ACC112 (cell line): ENCODE data around the gene IER5L.

Experiments
- H2AFZ ChIP-seq: fragments of 200-600 bp; sonication (generic); one replicate; pipeline ENCODE4 v1.6.0; 2017; ENCODE audit warnings: antibody characterized with exemption, low read length; ENCODE audit not compliant: unreplicated experiment
- H3K27ac ChIP-seq: fragments of 200-600 bp; sonication (generic); 2 replicates; pipeline ENCODE4 v1.5.1; 2014; ENCODE audit warnings: low read depth, mild to moderate bottlenecking, antibody characterized with exemption, low read length, moderate library complexity
- H3K27me3 ChIP-seq: fragments of 200-600 bp; sonication (generic); 2 replicates; pipeline ENCODE4 v1.6.1; 2014; ENCODE audit warnings: mild to moderate bottlenecking, antibody characterized with exemption, low read length, moderate library complexity, mixed read lengths; ENCODE audit not compliant: insufficient read depth
- H3K36me3 ChIP-seq: fragments of 200-600 bp; sonication (generic); 2 replicates; pipeline ENCODE4 v1.6.1; 2016; ENCODE audit warnings: mild to moderate bottlenecking, antibody characterized with exemption, low read length, moderate library complexity, mixed read lengths; ENCODE audit not compliant: insufficient read depth
- H3K4me1 ChIP-seq: fragments of 200-600 bp; sonication (generic); one replicate; pipeline ENCODE4 v1.6.1; 2016; ENCODE audit warnings: low read length, mixed read lengths; ENCODE audit not compliant: insufficient read depth, unreplicated experiment, control insufficient read depth
- H3K4me3 ChIP-seq: fragments of 200-600 bp; sonication (generic); 2 replicates; pipeline ENCODE4 v1.5.1; 2014; ENCODE audit warnings: mild to moderate bottlenecking, low read depth, low read length
- H3K79me2 ChIP-seq: fragments of 200-600 bp; sonication (generic); one replicate; pipeline ENCODE4 v1.6.0; 2016; ENCODE audit warnings: low read length; ENCODE audit not compliant: control insufficient read depth, unreplicated experiment, insufficient read depth

The IER5L gene

DNA sequence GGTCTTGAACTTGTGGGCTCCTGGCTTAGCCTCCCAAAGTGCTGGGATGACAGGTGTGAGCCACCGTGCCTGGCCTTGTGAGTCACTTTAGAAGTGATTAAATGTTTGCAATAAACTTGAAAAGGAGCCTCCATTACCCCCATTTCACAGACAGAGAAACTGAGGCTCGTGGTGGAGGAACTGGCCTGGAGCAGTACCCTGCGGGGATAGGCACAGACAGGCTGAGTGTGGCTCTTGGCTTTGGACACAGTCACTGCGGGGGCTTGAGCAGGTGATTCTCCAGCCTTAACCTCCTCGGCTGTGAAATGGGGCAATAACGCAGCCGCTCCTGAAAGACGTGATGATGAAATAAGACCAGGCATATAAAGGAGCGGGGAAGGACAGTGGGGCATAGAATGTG, 40.9 kb upstream of the IER5L start:
- Histone ChIP-seq H2AFZ (no peak overlapping the region), H3K36me3 (no peaks in the 10 kb centered on the region), H3K4me1 (no peaks in the 10 kb centered on the region), H3K27me3 (no peaks in the 10 kb centered on the region), H3K27ac (no peak overlapping the region), H3K4me3 (no peak overlapping the region), H3K79me2 (no peaks in the 10 kb centered on the region)

DNA sequence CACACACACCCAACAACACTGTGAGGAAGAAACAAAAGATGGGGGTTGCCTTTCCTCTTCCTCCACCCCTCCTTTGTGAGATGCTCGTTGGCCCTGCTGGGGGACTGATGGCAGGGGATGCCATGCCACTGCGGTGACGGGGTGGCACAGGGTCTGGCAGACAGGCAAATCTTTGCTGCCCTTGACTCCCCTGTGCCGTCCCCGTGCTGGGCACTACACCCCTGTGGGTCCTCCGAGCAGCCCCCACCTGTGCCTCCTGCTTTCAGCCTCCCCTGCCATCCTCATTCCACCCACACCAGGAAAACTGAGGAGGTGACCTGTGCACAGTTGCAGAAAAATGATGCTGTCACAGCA, 40.2 kb upstream of the IER5L start:
- H3K4me3 ChIP-seq, result no peak overlapping the region
- H3K36me3 ChIP-seq, result no peaks in the 10 kb centered on the region
- H2AFZ ChIP-seq, result no peak overlapping the region
- H3K4me1 ChIP-seq, result no peaks in the 10 kb centered on the region
- H3K27me3 ChIP-seq, result no peaks in the 10 kb centered on the region
- no peaks in the 10 kb centered on the region for H3K79me2 ChIP-seq
- H3K27ac ChIP-seq, result no peak overlapping the region

DNA sequence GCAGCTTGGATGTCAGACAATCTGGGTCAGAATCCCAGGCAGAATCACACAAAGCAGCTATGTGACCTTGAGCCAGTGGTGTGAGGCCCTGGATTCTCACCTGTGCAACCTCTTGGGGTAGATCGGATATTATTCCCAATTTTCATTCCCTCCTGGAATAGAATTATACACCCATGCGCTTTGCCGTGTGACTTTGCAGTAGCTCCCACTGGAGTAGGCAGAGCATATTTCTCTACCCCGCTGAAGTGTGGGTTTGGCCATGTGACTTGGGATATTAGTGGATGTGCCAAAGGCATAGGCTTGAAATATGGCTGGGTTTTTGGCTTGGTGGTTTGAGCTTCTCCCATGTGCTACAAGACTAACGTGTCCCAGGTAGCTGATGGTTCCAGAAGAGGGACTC, 35.5 kb upstream of the IER5L start:
- no peak overlapping the region for H3K4me3 ChIP-seq
- H3K79me2 ChIP-seq, result no peaks in the 10 kb centered on the region
- no peak overlapping the region for H2AFZ ChIP-seq
- no peaks in the 10 kb centered on the region for H3K36me3 ChIP-seq
- no peaks in the 10 kb centered on the region for H3K27me3 ChIP-seq
- no peak overlapping the region for H3K27ac ChIP-seq
- no peaks in the 10 kb centered on the region for H3K4me1 ChIP-seq

DNA sequence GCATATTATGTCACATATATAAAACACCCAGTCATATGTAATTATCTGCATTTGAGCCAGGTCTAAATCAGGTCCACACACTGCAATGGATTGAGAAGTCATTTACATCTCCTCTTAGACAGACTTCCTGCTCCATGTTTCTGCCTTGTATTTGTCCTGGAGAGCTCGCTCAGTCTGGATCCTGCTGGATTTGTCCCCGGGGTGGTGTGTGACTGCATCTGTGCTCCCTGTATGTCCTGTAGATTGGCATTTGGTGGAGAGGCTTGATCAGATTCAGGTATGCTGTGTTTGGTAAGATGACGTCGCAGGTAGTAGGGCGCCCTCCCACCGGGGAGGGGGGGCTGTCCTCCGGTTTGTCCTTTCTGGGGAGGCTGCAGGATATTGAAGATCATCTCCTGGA, 33.6 kb upstream of the IER5L start:
- Histone ChIP-seq H3K4me3 (no peak overlapping the region), H3K4me1 (no peaks in the 10 kb centered on the region), H3K79me2 (no peaks in the 10 kb centered on the region), H3K36me3 (no peaks in the 10 kb centered on the region), H3K27ac (no peak overlapping the region), H2AFZ (no peak overlapping the region), H3K27me3 (no peaks in the 10 kb centered on the region)

DNA sequence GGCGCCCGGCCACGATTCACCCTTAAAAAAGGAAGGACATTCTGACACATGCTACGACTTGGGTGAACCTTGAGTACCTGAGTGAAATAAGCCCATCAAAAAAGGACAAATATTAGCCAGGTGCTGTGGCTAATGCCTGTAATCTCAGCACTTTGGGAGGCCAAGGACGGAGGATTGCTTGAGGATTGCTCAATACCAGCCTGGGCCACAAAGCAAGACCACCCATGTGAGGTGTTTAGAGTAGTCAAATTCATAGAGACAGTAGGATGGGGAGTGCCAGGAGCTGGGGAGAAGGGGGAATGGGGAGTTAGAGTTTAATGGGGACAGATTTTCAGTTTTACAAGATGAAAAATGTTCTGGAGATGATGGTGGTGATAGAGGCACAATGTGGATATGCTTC, 32.1 kb upstream of the IER5L start:
- no peak overlapping the region for H2AFZ ChIP-seq

DNA sequence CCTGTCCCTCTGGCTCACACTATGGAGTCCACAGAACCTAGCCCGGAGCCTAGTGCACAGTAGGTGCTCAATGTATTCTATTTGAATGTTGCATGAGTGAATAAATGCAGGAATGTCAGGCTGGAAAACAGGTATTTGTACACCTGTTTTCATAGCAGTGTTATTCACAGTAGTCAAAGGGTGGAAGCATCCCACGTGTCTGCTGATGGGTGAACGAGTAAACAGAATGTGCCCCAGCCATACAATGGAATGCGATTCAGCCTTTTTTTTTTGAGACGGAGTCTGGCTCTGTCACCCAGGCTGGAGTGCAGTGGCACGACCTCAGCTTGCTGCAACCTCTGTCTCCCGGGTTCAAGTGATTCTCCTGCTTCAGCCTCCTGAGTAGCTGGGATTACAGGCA, 31.5 kb upstream of the IER5L start:
- Histone ChIP-seq H3K79me2 (no peaks in the 10 kb centered on the region), H3K36me3 (no peaks in the 10 kb centered on the region), H3K4me1 (no peaks in the 10 kb centered on the region), H3K27ac (no peak overlapping the region), H3K4me3 (no peak overlapping the region), H2AFZ (no peak overlapping the region), H3K27me3 (no peaks in the 10 kb centered on the region)

More for the DNA sequence above, 32.1 kb upstream of the IER5L start:
- H3K79me2 ChIP-seq, result no peaks in the 10 kb centered on the region
- H3K4me1 ChIP-seq, result no peaks in the 10 kb centered on the region
- no peaks in the 10 kb centered on the region for H3K36me3 ChIP-seq
- no peak overlapping the region for H3K27ac ChIP-seq
- H3K27me3 ChIP-seq, result no peaks in the 10 kb centered on the region
- H3K4me3 ChIP-seq, result no peak overlapping the region

DNA sequence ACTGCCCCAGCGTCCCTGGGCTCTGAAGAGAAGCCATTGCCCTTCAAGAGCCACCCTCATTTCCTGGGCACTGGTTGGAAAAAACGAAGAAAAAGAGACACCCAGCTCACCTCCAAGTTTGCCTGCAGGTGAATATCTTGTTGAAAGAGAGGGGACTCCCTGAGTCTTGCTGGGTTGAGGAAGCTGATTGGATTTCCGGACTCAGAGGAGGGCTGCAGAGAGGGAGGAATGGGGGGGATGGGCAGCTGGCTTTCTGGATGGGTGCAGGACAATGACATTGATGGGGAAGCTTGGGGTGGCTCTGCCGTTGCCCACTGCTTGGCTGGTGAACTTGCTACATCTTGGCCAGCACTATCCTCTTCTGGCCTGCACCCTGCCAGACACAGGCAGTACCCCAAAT, 31.0 kb upstream of the IER5L start:
- no peak overlapping the region for H3K4me3 ChIP-seq
- no peaks in the 10 kb centered on the region for H3K36me3 ChIP-seq
- no peaks in the 10 kb centered on the region for H3K27me3 ChIP-seq
- H3K27ac ChIP-seq, result no peak overlapping the region
- H3K79me2 ChIP-seq, result no peaks in the 10 kb centered on the region
- no peak overlapping the region for H2AFZ ChIP-seq
- H3K4me1 ChIP-seq, result no peaks in the 10 kb centered on the region

DNA sequence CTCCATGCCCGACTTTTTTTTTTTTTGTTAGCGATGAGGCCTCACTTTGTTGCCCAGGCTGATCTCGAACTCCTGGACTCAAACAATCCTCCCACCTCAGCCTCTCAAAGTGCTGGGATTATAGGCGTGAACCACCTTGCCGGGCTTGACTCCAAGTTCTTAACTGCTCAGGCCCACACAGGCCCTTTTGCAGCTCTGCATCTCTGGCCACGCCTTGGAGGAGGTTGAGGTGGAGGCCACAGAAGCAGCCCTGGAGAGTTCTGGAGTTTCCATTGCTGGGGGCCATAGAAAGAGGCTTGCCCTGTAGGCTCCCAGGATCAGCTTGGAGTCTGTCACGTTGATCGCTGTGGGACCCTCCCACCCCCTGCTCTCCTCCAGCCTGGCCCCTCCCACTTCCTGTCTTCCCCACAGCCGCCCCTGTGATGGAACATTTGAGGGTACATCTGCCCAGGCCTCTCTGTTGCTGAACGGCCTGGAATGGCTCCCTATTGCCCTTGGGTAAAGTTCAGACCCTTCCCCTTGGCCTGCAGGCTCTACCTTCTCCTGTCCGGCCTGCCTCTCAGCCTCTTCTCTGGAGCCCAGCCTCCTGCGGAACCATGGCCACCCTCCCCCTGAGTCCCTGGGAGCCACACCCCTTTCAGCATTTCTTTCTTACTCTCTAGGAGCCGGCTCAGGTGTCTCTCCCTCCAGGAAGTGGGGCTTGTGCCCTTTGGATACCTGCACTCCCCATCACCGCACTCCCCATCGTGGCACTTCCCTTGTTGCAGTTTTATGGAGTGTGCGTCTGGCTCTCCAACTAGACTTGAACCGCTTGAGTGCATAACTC, 30.4 kb upstream of the IER5L start:
- Histone ChIP-seq H3K4me1 (no peaks in the 10 kb centered on the region), H3K4me3 (no peak overlapping the region), H3K79me2 (no peaks in the 10 kb centered on the region), H3K27ac (no peak overlapping the region), H2AFZ (no peak overlapping the region), H3K36me3 (no peaks in the 10 kb centered on the region), H3K27me3 (no peaks in the 10 kb centered on the region)

DNA sequence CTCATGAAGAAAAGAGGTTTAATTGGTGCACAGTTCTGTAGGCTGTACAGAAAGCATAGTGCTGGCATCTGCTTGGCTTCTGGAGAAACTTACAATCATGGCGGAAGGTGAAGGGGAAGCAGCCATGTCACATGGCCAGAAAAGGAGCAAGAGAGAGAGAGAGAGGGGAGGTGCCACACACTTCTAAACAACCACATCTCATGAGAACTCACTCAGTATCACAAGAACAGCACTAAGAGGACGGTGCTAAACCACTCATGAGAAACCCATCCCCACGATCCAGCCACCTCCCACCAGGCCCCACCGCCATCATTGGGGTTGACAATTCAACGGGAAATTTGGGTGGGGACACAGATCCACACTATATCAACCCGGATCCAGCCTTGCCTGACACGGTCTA, 28.8 kb upstream of the IER5L start:
- no peaks in the 10 kb centered on the region for H3K79me2 ChIP-seq
- H3K4me3 ChIP-seq, result no peak overlapping the region
- H3K36me3 ChIP-seq, result no peaks in the 10 kb centered on the region
- H3K27ac ChIP-seq, result no peak overlapping the region
- H3K4me1 ChIP-seq, result no peaks in the 10 kb centered on the region
- H2AFZ ChIP-seq, result no peak overlapping the region
- H3K27me3 ChIP-seq, result no peaks in the 10 kb centered on the region

DNA sequence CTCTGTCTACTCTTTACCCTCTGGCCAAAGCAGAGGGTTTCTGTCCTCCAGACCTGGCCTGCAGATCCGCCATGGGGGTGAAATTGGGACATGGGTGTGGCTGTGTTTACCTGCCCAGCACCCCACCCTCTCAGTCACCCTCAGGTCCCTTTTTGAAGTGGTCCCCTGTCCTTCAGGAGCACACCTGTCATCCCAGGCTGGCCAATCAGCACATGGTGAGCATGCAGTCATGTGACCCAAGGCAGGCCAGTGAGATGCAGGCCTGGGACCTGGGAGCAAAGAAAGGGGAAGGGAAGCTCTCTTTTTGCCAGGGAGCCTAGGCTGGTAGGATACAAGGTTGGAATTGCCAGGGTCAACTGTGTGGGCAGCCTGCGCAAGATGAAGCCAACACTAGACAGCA, 28.3 kb upstream of the IER5L start:
- Histone ChIP-seq H3K36me3 (no peaks in the 10 kb centered on the region), H3K79me2 (no peaks in the 10 kb centered on the region), H2AFZ (no peak overlapping the region), H3K4me1 (no peaks in the 10 kb centered on the region), H3K27me3 (no peaks in the 10 kb centered on the region), H3K4me3 (no peak overlapping the region), H3K27ac (no peak overlapping the region)

DNA sequence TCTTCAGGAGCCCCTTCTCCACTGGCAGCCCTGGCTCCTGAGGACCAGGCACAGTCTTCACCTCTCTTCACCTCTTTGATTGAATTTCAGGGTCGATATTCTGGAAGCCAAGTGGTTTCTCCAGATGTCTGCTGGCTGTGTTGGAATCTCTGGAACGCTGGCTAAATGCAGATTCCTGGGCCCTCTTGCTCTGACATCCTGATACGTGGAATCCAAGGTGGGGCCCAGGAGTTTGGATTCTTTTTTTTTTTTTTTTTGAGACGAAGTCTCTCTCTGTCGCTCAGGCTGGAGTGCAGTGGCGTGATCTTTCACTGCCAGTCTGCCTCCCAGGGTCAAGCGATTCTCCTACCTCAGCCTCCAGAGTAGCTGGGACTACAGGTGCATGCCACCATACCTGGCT, 26.8 kb upstream of the IER5L start:
- Histone ChIP-seq H3K27me3 (no peaks in the 10 kb centered on the region), H2AFZ (no peak overlapping the region), H3K79me2 (no peaks in the 10 kb centered on the region), H3K27ac (no peak overlapping the region), H3K36me3 (no peaks in the 10 kb centered on the region), H3K4me1 (no peaks in the 10 kb centered on the region), H3K4me3 (no peak overlapping the region)
